HG03066 (cell line): ENCODE measurements around the gene ZNG1B.
A peak's percentile ranks its signal among the peaks of the same experiment; 100 is the strongest.
"Not testable (repeated sequence)": the region's sequence is repeated elsewhere in the genome, so short reads cannot be mapped to it uniquely, and the experiment has no call there.

Experiments
- ATAC-seq: cut with Tn5 transposase; IDR thresholded peaks from one replicate; pipeline ENCODE4 v1.9.1; 2021; ENCODE audit warnings: low read depth; ENCODE audit not compliant: unreplicated experiment

ZNG1B gene

DNA sequence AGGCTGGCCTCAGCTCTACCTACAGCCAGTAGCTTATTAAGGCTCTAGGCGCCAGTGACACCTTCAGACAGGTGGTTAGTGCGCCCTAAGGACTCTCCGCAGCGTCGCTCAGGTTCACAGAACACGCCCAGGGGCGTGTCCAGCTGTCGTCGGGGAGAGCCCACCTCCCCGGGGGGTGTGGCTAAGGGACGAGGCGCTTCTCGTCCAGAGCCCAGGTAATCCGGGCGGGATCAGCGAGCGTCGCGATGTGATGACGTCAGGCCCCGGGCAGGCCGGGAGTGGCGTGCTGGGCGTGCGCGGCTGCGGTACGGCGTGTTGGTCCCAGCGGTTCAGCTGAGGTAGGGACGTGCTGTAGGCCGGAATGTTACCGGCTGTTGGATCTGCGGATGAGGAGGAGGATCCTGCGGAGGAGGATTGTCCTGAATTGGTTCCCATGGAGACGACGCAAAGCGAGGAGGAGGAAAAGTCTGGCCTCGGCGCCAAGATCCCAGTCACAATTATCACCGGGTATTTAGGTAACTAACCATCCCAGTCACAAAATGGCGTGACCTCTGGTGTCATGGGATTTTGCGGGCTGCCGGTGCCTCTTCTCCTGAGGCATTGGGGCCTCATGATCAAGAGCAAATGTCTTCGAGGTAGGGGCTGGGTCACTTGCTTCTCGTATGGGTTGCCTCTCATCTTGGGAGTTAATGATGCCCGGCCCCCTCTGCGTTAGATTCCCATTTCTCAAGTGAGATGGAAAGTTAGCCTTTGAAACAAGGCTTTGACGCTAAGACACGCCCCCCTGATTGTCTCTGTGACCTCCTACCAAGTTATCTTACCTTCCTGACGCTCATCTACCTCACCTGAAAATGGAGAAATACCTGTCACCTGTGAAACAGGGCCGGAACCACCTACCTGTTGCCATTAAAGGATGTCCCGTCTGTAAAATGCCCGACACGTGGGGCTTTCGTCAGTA lies at the start of gene ZNG1B:
ZNG1B (plus strand) TSS at position 184 of the 958 bp plus-strand sequence; CDS start at position 362, 178 bp downstream.
- not testable (repeated sequence) for ATAC-seq

DNA sequence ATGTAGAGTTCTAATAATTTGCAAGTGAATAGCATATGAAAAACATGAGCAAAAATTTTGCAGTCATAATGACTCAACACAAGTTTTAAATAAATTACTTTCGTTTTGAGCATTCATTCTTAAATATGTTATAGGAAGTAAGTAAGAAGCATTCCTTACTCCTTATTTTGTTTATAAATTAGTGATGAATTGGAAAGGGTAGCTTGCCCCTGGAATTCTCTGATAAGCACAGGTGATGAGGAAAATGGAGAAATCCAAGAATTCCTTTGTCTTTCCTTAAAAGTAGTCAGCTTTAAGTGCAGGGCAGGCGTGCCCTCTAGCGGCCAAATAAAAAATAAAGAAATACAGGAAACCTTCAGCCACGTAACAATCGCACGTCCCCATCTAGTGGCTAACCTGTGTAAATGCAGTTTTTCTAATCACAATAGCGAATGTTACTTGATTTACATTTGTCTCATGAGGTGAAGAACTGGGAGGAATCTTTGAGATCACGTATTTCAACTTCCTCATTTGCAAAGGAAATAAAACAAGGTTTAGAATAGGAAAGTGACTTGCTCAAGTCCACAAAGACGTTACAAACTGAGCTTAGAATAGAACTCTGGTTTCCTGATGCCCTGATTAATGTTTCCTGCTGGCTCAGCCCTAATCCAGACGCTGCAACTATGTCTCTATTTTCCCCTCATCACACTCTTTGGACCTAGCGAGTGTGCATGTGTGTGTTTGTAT lies 47.2 kb upstream of the ZNG1B start:
- ATAC-seq, result peak; percentile 89

GRCh38 chr2:113391073-113391472 lies 46.4 kb upstream of the ZNG1B start:
- no peak for ATAC-seq

DNA sequence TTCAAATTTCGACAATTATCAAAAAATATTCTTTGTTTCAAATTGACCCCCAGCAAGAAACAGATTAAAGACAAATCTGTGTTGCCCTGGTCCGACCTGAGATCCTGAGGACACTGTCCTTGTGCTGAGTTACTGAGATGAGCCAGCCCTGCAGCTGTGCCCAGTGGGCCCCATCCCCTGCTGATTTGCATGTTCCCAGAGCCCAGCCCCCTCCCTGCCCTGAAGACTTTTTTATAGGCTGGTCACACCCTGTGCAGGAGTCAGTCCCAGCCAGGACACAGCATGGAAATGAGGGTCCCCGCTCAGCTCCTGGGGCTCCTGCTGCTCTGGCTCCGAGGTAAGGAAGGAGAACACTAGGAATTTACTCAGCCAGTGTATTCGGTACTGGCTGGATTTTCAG lies 31.4 kb upstream of the ZNG1B start:
- ATAC-seq, result no peak

GRCh38 chr2:113407446-113408099 lies 29.9 kb upstream of the ZNG1B start:
- ATAC-seq, result no peak

- not testable (repeated sequence) for ATAC-seq
These were observed 25.7 kb upstream of the ZNG1B start for GRCh38 chr2:113411725-113412352.

GRCh38 chr2:113412774-113413173 lies 24.7 kb upstream of the ZNG1B start:
- ATAC-seq, result not testable (repeated sequence)

GRCh38 chr2:113431773-113432172 lies 5.7 kb upstream of the ZNG1B start:
- ATAC-seq, result not testable (repeated sequence)

DNA sequence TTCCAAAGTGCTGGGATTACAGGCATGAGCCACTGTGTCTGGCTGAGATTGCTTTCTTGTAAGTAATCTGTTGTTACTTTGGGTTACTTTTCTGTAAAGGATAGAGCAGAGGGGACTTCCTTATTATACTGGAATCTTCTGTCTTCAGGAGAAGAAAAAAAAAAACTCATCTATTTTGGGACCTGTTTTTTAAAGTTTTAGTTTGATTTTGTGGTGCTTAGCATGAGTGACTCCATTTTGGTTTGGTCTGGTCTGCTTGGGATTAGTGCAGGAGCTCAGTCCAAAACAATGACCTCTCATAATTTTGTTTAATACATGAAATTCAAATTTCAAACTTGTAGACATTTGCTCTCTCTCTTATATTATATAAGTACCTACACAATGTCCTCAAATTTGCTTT lies 4.0 kb upstream of the ZNG1B start:
- not testable (repeated sequence) for ATAC-seq

DNA sequence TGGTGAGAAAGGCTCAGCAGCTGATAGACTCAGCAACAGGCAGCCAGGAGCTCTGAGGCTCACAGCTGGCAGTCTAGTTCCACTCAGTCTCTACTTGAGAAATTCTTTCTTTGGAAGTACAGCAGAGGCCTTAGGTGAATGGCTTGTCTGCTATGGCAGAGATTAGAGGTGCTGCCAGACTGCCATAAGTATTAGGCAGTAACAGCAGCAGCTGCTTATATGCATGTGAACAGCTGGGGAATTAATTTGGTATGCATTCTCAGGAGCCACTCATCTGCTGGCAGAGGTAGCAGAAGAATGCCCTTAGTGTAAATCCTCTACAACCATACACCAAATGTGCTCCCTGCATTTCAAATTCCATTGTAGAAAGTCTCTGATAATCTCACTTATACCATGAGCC lies 28.3 kb downstream of the ZNG1B start:
- ATAC-seq, result not testable (repeated sequence)

DNA sequence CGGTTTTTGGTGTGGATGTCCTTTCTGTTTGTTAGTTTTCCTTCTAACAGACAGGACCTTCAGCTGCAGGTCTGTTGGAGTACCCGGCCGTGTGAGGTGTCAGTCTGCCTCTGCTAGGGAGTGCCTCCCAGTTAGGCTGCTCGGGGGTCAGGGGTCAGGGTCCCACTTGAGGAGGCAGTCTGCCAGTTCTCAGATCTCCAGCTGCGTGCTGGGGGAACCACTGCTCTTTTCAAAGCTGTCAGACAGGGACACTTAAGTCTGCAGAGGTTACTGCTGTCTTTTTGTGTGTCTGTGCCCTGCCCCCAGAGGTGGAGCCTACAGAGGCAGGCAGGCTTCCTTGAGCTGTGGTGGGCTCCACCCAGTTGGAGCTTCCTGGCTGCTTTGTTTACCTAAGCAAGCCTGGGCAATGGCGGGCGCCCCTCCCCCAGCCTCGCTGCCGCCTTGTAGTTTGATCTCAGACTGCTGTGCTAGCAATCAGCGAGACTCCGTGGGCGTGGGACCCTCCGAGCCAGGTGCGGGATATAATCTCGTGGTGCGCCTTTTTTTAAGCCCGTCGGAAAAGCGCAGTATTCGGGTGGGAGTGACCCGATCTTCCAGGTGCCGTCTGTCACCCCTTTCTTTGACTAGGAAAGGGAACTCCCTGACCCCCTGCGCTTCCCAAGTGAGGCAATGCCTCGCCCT lies 39.3 kb downstream of the ZNG1B start:
- ATAC-seq, result not testable (repeated sequence)

DNA sequence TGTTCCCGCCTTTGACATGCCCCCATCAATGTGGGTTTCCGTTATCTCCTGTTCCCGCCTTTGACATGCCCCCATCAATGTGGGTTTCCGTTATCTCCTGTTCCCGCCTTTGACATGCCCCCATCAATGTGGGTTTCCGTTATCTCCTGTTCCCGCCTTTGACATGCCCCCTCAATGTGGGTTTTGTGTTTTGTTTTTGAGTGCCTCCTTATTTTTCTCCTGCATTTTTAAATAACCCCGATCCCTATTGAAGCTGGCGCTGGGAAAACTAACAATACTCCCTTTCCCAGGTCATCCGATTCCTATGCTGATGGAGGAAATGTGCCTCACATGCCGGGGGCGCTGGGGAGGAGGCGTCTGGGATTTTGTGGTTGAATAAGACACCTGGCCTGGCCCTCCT lies 59.0 kb downstream of the ZNG1B start:
- not testable (repeated sequence) for ATAC-seq

DNA sequence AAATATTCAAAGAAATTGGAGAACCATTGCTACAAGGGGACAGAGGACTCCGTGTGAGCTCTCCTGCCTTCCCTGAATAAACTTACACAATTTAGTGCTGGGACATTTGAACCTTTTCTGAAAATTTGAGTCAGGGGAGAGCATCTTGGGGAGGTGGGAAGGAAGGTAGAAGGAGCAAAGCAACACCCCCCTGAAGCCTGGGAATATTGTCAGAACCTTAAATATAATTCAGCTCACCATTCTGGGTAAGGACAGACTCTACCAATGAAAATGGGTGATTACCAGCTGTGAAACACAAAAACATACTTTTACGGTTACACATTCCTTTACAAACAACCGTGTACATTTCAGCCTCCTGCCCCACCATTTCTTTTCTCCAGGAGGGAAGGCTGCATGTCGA lies 60.9 kb downstream of the ZNG1B start, which contains the start of gene FOXD4L1:
FOXD4L1 (plus strand) TSS at position 301 of the 400 bp plus-strand sequence. CDS start 592 bp downstream, outside the sequence.
- ATAC-seq, result not testable (repeated sequence)

- ATAC-seq, result not testable (repeated sequence)
These were observed 61.8 kb downstream of the ZNG1B start for GRCh38 chr2:113499019-113499885.

- not testable (repeated sequence) for ATAC-seq
These were observed 62.6 kb downstream of the ZNG1B start for GRCh38 chr2:113499886-113500722.

DNA sequence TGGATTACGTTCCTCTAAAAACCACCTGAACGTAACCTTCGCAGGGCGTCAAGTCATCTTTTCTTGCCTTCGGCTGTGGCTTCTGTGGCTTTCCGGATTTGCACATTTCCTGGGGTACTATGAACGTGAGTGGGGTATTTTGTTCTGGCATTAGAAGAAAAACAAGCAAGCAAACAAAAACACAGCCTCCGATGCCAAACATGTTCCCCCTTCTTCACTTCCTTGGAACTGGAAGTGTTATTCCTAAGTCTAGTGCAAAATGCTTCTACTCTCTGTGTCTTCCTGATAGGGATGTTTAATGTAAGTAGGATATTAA lies 63.2 kb downstream of the ZNG1B start:
- not testable (repeated sequence) for ATAC-seq

DNA sequence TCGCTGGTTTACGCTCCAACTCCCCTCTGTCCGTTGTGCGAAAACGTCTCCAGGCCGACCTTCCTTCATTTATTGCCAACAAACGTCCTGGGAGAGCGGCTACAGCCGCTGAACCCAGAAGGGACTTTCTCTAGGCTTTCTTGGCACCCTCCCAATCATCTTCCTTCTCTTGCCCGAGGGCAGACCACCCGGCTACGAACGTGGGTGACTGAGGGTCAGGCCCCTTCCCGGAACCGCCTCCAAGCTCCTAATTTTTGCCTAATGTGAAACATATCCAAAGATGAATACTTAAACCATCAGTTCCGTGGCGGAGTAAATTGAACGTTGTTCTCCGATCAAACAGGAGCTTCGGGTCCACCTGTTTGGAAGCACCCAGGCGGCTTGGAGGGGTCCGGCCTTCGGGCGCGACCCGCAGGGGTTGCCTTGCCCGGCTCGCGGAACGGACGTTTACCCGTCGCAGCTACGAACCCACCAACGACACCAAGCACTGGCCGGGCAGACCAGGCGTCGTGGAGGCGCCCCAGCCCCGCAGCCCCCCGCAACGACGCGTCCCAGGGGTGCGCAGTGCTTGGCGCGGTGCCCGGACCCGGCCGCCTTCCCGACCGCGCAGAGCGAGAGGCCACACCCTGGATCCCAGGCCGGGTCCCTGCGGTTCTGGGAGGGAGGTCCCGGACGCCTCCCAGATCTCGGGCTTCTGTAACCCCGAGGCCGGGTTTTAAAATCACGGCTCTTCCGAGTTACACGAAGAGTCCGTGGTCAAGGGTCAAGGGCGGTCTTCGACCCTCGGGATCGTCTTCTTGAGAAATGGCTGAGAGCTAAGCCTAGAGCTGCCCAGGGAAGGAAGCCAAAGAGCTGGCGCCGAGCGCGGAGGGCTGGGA lies 65.0 kb downstream of the ZNG1B start:
- ATAC-seq, result not testable (repeated sequence)
